H4 (cell line): ENCODE results near the gene FLCN. TPM values are rescaled to one million over a fixed set of nuclear protein-coding genes. Genes with fewer than 3 reads are reported as not detected.

Source experiments
- DNase-seq: peaks from one replicate; pipeline ENCODE4 v3.0.0-alpha.2; 2015; ENCODE audit warnings: low spot score
- total RNA-seq: library from RNA; depleted of rRNA; stranded (reverse); fragments of >200 nt; shearing (Covaris generic); gene quantifications from 2 replicates; pipeline ENCODE4 v1.2.3, GENCODE V29; 2014; rRNA removed

FLCN gene
- total RNA-seq, 1 experiment from 2014 or later, result 15.6 TPM

- DNase-seq, result no peak
Observed at GRCh38 chr17:17166446-17166845, 70.5 kb downstream of the FLCN start.

- no peak for DNase-seq
Observed at GRCh38 chr17:17165666-17166308, 71.2 kb downstream of the FLCN start.

- no peak for DNase-seq
Observed at GRCh38 chr17:17164676-17165075, 72.3 kb downstream of the FLCN start.

GRCh38 chr17:17164156-17164555 lies 72.8 kb downstream of the FLCN start:
- no peak for DNase-seq

Other genes starting within 250 kb of the FLCN start
- gene MPRIP, start 194.7 kb downstream of the FLCN start, total RNA-seq, result 86.9 and 99.5 TPM in 2 replicates
- 1.5 and 1.6 TPM in 2 replicates for gene PLD6, start 30.8 kb downstream of the FLCN start, total RNA-seq
- gene COPS3, start 44.1 kb upstream of the FLCN start, total RNA-seq, result 254 and 293 TPM in 2 replicates
- gene NT5M, start 66.2 kb upstream of the FLCN start, total RNA-seq, result 1.4 and 2.1 TPM in 2 replicates
- gene MED9, start 239.8 kb upstream of the FLCN start, total RNA-seq, result 11.9 and 17.5 TPM in 2 replicates